Esophagus squamous epithelium (tissue), 4 donors: ENCODE results near the gene DCLK3.

Source experiments
- CTCF ChIP-seq, 6 experiments: fragments of 450-650 bp in 4 of 6; fragments of 200-600 bp in 2 of 6; sonication (generic) in 2 of 6; IDR thresholded peaks; one replicate each; pipeline ENCODE4 v1.5.1; 2016 to 2019; ENCODE audit warnings: antibody characterized with exemption in 6 of 6, mild to moderate bottlenecking in 4 of 6, moderate library complexity in 4 of 6
- POLR2A ChIP-seq, 4 donors: fragments of 450-650 bp; IDR thresholded peaks; one replicate each; pipeline ENCODE4 v1.6.1; 2017; ENCODE audit warnings: antibody characterized with exemption in 4 of 4, mild to moderate bottlenecking in 4 of 4, moderate library complexity in 3 of 4

- no peak for TF ChIP-seq CTCF (IDR thresholded peaks at IDR 0.05)
- TF ChIP-seq POLR2A (IDR thresholded peaks at IDR 0.05): no peak
Measured at GRCh38 chr3:36750737-36751136, 13.6 kb downstream of the DCLK3 start.
